CD4-positive, alpha-beta T cell (primary cell): Measurements from ENCODE around the gene FMO2. TPM values are rescaled to one million over a fixed set of nuclear protein-coding genes. Genes with fewer than 3 reads are reported as not detected.

Experiments
- ATAC-seq: fragments of 200-7000 bp; cut with Tn5 transposase; one replicate; pipeline ENCODE4 v1.10.0; 2022; ENCODE audit warnings: mild to moderate bottlenecking; ENCODE audit not compliant: poor library complexity
- CTCF ChIA-PET: fragments of 350-600 bp; sonication (Branson Sonifier 250); formaldehyde crosslinking; loops from one replicate; lab custom pipeline; 2021; ENCODE audit warnings: antibody characterized with exemption, inconsistent platforms; lab: Charles Lee
- POLR2A ChIA-PET: fragments of 350-600 bp; sonication (Branson Sonifier 250); formaldehyde crosslinking; loops from one replicate; lab custom pipeline; 2021; ENCODE audit warnings: antibody characterized with exemption, inconsistent platforms; lab: Charles Lee
- DNase-seq, 14 experiments: peaks; one replicate each; pipeline ENCODE4 v3.0.0-alpha.2; 2013 to 2020; ENCODE audit warnings: mixed read lengths in 2 of 14
- H3K27ac ChIP-seq, 2 donors: one replicate each; pipeline versions ENCODE4 v1.5.1 to v1.7.0; 2013; ENCODE audit warnings: low read length in 2 of 2, low read depth in 1 of 2, mild to moderate bottlenecking in 1 of 2
- H3K27me3 ChIP-seq, 2 experiments: 1 replicate in 1 of 2; 2 replicates in 1 of 2; pipeline versions ENCODE4 v1.6.1 to v1.7.0; 2013; ENCODE audit warnings: low read length in 2 of 2, control low read depth in 1 of 2, mild to moderate bottlenecking in 1 of 2, moderate library complexity in 1 of 2; ENCODE audit not compliant: insufficient read depth in 2 of 2, control insufficient read depth in 1 of 2
- H3K36me3 ChIP-seq: one replicate; pipeline ENCODE4 v1.6.1; 2013; ENCODE audit warnings: low read length, control low read depth; ENCODE audit not compliant: insufficient read depth
- H3K4me1 ChIP-seq: one replicate; pipeline ENCODE4 v1.6.1; 2013; ENCODE audit warnings: low read length, control low read depth; ENCODE audit not compliant: insufficient read depth
- H3K4me3 ChIP-seq: one replicate; pipeline ENCODE4 v1.5.1; 2013; ENCODE audit warnings: mild to moderate bottlenecking, low read length, moderate library complexity
- H3K9me3 ChIP-seq, 2 experiments: 1 replicate in 1 of 2; 2 replicates in 1 of 2; pipeline versions ENCODE4 v1.6.1 to v1.7.0; 2013; ENCODE audit warnings: low read length in 2 of 2, mild to moderate bottlenecking in 2 of 2, control low read depth in 1 of 2, moderate library complexity in 1 of 2; ENCODE audit not compliant: control insufficient read depth in 1 of 2, insufficient read depth in 1 of 2
- H3K27ac Mint-ChIP-seq: one replicate; pipeline ENCODE4 v1.8.0; 2020; ENCODE audit warnings: mixed read lengths
- H3K27me3 Mint-ChIP-seq: one replicate; pipeline ENCODE4 v1.8.0; 2021; ENCODE audit warnings: mixed read lengths
- H3K36me3 Mint-ChIP-seq: one replicate; pipeline ENCODE4 v1.8.0; 2021; ENCODE audit warnings: low read depth, mixed read lengths
- H3K4me1 Mint-ChIP-seq: one replicate; pipeline ENCODE4 v1.8.0; 2021; ENCODE audit warnings: low read depth, mixed read lengths
- H3K4me3 Mint-ChIP-seq: one replicate; pipeline ENCODE4 v1.8.0; 2020; ENCODE audit warnings: mild to moderate bottlenecking, mixed read lengths
- H3K9me3 Mint-ChIP-seq: one replicate; pipeline ENCODE4 v1.8.0; 2020; ENCODE audit warnings: mixed read lengths
- CTCF ChIP-seq: fragments of 200-600 bp; IDR thresholded peaks from one replicate; pipeline ENCODE4 v1.8.0; 2022; ENCODE audit warnings: antibody characterized with exemption, mild to moderate bottlenecking
- intact Hi-C, 2 experiments: fragments of 100-400 bp; cut with DNase I in 1 of 2; cut with micrococcal nuclease in 1 of 2; formaldehyde crosslinking; loops; one replicate each; pipeline versions ENCODE4 v1.15.1 to v1.9.0; 2023 to 2025; cut with DNase I, micrococcal nuclease
- total RNA-seq, 174 experiments: library from RNA in 2 of 174; stranded (reverse) in 2 of 174; gene quantifications; one replicate each; pipeline ENCODE4 v1.2.3 and lab custom pipeline; 2021 to 2026

Gene FMO2
- total RNA-seq, 2 experiments from 2014 or later = not detected

GRCh38 chr1:171195767-171196166 lies 10.7 kb downstream of the FMO2 start:
- no peak overlapping the region for H3K27ac ChIP-seq
- no peaks in the 10 kb centered on the region for H3K36me3 Mint-ChIP-seq
- no peaks in the 10 kb centered on the region for H3K27me3 ChIP-seq
- ATAC-seq (no peak), DNase-seq (no peak)
- H3K4me3 ChIP-seq = no peak overlapping the region
- H3K27me3 Mint-ChIP-seq = no peaks in the 10 kb centered on the region
- CTCF ChIA-PET = no interaction called here
- TF ChIP-seq CTCF = no peak
- no peaks in the 10 kb centered on the region for H3K4me1 Mint-ChIP-seq
- no peaks in the 10 kb centered on the region for H3K9me3 ChIP-seq
- POLR2A ChIA-PET = no interaction called here
- no peaks in the 10 kb centered on the region for H3K36me3 ChIP-seq
- no peak overlapping the region for H3K4me3 Mint-ChIP-seq
- H3K27ac Mint-ChIP-seq = no peak overlapping the region
- H3K9me3 Mint-ChIP-seq = no peaks in the 10 kb centered on the region
- intact Hi-C loops = no loop called here
- no peaks in the 10 kb centered on the region for H3K4me1 ChIP-seq

- no peaks in the 10 kb centered on the region for H3K9me3 Mint-ChIP-seq
- H3K27ac ChIP-seq = no peak overlapping the region
- TF ChIP-seq CTCF = no peak
- ChIA-PET CTCF (no interaction called here), POLR2A (no interaction called here)
- H3K27me3 Mint-ChIP-seq = no peaks in the 10 kb centered on the region
- no peaks in the 10 kb centered on the region for H3K36me3 Mint-ChIP-seq
- H3K36me3 ChIP-seq = no peaks in the 10 kb centered on the region
- H3K4me3 ChIP-seq = no peak overlapping the region
- H3K4me1 ChIP-seq = no peaks in the 10 kb centered on the region
- ATAC-seq (no peak), DNase-seq (no peak)
- intact Hi-C loops = no loop called here
- no peaks in the 10 kb centered on the region for H3K27me3 ChIP-seq
- no peaks in the 10 kb centered on the region for H3K9me3 ChIP-seq
- no peak overlapping the region for H3K4me3 Mint-ChIP-seq
- H3K27ac Mint-ChIP-seq = no peak overlapping the region
- H3K4me1 Mint-ChIP-seq = no peaks in the 10 kb centered on the region
Measured at GRCh38 chr1:171196351-171196750, 11.3 kb downstream of the FMO2 start.

GRCh38 chr1:171198081-171198480 lies 13.0 kb downstream of the FMO2 start:
- no peaks in the 10 kb centered on the region for H3K4me1 Mint-ChIP-seq
- ChIA-PET CTCF (no interaction called here), POLR2A (no interaction called here)
- intact Hi-C loops = no loop called here
- H3K36me3 Mint-ChIP-seq = no peaks in the 10 kb centered on the region
- H3K9me3 Mint-ChIP-seq = no peaks in the 10 kb centered on the region
- Histone ChIP-seq H3K36me3 (no peaks in the 10 kb centered on the region), H3K4me3 (no peak overlapping the region), H3K9me3 (no peaks in the 10 kb centered on the region), H3K27me3 (peaks cover 0 to 2% of the 10 kb centered on the region in 2 experiments), H3K4me1 (no peaks in the 10 kb centered on the region), H3K27ac (no peak overlapping the region)
- H3K4me3 Mint-ChIP-seq = no peak overlapping the region
- H3K27me3 Mint-ChIP-seq = no peaks in the 10 kb centered on the region
- no peak for TF ChIP-seq CTCF
- no peak overlapping the region for H3K27ac Mint-ChIP-seq
- DNase-seq (no peak), ATAC-seq (no peak)
